GM19372 (cell line): ENCODE measurements around the gene ZCCHC14.
A peak's percentile ranks its signal among the peaks of the same experiment; 100 is the strongest.

Experiments used
- ATAC-seq: cut with Tn5 transposase; IDR thresholded peaks from one replicate; pipeline ENCODE4 v1.9.1; 2021; ENCODE audit warnings: mild to moderate bottlenecking, low read depth, moderate library complexity; ENCODE audit not compliant: unreplicated experiment

The ZCCHC14 gene

DNA sequence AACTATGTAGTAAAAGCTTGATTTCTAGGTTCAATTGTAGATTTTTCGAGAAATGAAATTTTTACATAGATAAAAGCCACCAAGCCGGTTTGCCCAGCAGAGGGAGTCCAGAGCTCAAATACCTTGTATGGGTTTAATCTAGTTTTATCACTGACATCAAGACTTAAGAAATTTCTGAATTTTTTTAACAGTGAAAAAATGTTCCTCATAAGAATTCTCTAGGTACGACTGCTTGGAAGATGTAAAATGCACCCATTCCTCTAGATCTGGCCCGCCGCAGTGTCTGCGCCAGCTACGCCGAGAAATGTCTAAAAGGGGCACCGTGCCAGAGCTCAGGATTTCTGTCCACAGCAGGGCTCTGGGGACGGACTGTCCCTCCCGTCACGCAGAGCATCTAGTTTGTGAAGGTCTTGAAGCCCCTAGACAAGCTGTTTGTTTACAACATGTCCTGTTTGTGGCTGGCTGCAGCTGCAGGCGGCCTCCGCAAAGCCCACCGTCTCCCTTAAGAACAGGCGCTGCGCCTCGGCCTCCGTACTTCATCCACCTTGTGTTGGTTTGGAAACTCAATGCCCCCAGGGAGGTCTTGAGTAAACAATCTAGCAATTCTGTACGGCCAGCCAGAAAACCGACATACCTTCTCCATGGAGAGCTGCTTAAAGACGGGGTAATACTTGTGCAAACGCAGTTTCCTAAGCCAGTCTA lies 75.8 kb downstream of the ZCCHC14 start:
- no peak for ATAC-seq

DNA sequence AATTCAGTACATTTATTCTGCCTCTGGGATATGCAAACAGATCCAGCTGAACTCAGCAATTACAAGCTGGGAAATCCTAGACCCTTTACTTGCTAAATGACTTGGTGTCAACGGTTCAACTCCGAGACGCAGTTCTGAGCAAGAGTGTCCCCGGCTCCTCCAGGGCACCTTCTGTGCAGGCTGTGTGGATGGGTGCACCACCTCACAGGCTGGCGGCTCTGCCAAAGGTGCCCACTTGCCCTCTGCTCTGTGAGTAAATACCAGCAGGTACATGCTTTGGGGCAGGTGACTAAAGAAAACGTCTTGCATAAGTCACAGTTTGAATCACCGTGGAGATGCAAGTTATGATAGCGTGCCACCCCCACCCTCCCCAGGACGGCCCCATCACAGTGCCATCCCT lies 77.4 kb downstream of the ZCCHC14 start:
- ATAC-seq: no peak

DNA sequence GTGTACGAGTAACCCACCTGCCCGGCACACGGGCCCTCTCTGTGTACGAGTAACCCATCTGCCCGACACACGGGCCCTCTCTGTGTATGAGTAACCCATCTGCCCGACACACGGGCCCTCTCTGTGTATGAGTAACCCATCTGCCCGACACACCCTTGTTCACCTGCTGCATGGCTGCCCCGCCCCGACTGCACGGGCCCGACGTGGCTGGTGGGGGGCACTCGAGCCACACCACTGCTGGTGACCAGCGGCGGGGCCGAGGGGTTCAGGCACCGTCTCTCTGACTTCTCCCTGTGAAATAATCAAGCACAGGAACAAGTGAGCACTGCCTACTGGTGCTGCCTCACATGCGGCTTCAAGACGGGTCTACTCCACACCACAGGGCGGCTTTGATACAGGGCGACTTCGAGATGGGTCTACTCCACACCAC lies 78.6 kb downstream of the ZCCHC14 start:
- no peak for ATAC-seq

DNA sequence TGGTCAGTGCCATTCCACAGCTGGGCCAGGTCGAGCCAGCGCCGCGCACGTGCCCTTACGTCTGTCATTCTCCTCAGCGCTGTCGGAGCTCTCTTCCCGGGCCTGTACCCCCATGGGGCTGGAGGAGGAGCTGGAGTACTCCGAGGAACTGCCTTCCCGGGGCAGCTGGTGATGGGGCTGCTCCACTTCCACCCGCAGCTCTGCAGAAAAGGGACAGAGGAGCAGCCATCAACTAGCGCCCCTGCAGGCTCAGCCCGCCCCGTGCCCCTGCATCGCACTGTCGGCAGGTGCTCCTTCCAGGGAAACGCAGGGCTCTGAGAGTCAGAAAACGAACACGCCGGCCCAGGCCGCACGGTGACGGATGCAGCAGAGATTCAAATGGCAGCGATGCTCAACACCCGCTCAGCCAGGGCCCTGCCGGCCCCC lies 79.8 kb downstream of the ZCCHC14 start:
- ATAC-seq: no peak

DNA sequence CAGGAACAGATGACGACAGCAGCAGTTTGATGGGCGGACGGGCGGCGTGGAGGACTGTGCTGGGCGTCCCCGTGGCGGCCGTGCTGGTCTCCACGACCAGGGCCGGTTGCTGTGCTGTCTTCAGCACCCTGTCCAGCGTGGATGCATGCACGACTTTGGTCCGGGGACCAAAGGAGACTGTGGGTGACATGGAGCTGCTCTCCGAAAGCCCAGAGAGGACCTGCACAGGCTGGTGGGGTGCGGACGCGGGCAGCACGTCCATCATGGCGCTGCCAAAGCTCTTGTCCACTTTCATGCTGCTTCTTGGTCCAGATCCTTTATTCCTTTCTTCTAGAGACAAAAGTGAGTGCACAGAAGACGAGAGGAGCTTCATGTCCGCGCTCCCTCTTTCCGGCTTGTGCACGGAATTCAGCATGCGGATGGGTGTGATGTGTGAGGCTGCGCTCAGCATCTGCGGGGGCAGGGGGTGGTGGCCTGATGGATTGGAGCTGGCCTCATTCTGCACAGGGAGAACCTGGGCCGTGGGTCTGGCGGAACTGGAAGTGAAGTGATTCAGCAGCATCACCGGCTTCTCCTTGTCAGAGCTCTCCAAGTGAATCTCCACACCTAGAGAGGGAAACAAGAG lies 80.3 kb downstream of the ZCCHC14 start:
- ATAC-seq: no peak

DNA sequence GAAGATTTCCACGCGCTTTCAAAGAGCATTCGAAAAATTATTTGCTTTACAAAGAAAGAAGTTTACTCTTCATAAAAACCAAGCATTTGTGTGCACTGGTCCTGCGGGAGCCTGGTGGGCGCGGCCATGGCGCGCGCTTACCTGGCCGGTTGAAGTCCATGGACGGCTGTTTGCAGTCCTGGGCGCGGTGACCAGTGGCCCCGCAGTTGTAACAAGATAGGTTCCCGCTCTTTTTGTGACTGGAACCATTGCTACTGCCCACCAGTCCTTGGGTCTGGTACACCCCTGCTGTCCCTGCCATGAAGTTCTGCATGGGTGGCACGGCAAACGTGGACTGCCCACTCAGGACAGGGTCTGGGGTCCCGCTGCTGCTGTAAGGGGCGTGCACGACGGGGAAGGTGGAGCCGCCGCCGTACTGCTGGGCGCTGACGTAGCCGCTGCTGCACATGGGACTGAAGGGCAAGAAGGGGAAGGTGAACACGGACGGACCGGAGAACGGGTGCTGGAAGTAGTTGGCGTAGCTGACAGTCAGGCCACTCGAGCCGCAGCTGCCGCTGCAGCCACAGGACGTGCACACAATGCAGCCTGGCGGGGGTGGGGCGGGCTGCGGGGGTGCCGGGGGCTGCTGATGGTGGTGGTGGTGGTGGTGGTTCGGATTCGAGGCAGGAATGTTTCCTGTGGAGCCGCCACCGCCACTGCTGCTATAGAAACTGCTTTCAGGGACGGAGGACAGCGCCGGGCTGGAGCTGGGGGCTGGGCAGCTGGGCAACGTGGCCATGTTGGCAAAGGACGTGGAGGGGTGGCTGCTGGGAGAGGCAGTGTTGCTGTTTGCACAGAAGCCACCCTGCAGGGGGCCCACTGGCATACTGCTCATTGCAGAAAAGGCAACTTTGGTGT lies 81.2 kb downstream of the ZCCHC14 start:
- no peak for ATAC-seq

DNA sequence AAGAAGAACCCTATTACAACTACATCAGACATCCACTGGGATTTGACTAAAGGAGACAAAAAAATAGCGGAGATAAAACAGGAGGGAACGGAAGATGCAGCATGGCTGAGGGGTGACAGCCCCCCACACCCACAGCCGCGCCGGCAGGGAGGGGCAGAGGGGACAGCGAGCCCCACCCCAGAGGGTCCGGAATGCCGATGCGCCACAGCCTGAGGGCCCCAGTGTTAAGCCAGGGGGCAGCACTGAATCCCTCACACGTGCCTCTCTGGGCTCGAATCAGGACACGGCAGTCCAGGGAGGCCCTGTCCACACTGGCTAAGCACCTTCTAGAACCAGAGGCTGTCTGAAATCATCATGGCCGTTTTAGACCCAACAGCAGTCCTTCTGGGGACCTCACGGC lies 81.9 kb downstream of the ZCCHC14 start:
- ATAC-seq: no peak

DNA sequence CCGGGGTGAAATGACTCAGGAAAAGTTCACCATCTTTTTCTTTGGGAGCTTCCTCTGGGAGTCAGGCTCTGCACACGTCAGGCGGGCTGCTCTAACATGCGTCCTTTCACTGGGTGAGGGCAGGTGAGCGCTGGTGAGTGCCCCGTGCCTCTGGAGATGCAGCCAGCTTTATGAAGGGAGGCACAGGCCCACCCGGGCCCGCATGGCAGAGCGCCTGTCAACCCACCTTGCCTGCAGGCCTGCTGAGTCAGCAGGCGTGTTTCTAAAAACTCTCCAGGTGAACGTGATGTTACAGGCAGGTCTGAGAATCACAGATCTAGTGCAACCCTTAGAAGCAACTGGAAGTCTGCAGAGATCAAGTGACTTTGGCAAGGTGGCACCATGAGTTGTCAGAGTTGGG lies 82.3 kb downstream of the ZCCHC14 start:
- no peak for ATAC-seq

DNA sequence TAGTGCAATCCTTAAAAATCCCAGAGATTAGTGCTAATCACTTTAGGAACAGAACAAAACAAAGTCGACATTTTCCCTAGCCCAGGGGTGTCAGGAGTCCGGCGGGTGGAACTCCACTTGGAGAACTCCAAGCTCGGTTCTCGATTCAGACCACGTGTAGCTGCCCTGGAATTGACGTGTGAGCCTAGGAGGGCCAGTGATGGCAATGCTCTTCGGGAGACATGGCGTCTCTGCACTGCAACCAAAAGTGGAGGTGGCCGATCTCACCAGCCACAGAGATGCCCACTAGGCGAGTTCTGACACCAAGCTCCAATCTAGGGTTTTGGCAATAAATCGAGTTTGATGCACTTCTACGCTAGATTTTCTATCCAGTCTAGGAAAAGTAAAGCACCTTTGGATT lies 83.0 kb downstream of the ZCCHC14 start:
- no peak for ATAC-seq

DNA sequence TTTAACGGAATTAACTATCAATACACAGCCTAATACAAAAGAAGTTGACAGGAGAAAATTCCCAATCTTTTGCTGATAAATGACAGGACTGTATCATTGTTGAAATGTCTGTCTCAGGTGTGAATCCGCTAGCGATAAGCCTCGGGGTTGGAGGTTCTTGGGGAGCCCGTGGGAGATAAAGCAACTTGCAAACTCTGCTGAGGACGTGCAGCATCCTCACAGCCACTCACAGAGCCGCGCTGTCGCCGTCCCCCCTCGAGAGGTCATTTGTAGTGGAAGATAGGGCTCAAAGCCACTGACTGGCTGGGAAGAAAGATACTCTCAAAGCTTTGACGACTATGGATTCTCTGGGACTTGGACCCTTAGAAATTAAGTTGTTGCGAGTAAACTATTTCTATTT lies 83.7 kb downstream of the ZCCHC14 start:
- no peak for ATAC-seq

DNA sequence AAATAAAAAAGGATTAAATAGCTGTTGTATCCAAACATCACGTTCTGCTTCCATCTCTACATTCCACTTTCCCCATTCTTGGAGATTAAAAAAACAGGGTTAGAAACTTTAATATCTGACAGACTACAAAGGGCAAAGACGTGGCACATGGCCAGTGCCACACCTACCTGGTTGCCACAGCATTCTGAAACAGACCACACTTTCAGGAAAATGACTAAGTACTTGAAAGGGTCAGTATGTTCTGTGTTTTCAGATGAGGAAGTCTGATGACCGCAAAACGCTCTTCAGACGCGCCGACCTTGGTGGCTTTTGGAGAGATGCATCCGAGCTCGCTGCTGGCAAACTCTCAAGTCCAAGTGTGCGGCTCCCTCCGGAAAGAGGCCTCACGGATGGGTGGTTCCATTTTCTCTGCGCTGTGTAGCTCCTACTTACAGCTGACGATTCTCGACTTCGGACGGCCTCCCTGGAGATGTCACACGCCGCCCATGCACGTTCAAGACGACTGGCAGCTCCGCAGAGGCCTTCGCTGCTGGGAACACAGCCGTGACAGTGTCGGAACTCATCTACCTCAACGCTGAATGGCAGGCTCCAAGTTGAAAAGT lies 85.2 kb downstream of the ZCCHC14 start:
- ATAC-seq: no peak

DNA sequence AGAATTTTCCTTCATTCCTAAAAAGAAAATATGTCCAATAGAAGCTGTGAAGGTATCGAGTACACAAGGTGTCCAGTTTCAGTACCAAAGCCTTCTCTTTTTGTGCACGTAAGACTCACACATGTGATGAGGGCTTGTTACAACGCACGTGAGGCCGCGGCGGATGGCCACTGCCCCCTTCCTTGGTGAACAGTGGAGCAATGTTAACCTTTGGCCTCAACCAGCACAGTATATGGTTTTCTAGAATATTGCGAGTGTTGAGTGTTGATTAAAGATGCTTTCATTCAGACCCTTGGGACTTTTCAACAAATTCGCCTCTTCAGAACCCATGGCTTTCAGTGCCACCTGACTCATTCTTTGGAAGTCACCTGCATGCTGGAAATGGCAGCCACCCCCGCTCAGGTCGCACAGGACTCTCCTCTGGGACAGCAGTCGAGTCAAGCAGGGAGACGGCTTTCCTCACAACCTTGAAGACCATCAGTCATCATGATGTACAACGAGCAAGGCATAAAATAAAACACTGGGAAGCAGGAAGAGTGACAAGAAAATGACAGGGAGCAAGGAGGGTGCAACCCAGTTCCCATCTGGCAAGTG lies 86.2 kb downstream of the ZCCHC14 start:
- no peak for ATAC-seq

DNA sequence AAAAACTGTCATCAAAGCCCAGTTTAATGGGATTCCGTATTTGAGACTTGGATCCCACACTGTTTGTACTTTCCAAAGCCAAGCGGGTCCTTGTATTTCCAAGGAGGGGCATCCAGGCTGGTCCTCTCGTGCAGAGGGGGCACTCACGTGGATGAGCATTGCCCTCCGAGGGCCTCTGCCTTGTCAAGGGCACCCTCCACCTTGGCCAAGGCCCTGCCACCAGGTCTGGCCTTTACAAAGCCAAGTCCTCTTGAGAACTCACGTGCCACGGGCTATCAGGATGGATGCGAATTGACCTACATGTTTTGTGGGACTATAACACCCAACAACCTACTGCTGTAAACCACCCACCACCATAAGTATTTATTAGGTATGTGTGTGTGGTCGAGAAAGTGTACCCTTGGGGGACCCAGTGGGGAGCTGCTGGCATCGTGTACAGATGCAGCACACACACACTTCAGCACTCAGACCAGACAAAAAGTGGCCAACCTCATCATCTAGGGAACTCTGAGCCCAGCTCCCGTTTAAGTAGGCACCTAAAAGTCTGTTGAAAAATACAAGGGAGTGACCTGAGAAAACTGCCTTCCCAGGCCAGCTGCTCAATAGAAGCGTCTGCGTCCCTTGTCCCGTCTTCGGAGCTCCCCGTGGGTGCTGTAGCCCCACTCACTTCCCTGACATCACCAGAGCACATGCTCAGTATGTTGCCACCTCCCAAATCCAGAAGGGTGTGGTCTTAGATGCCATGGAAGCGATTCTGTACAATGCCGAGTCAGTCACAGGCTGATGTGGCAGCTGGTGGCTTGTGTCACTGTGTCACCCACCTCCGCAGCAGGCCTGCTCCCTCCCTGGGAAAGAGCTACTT lies 87.8 kb downstream of the ZCCHC14 start:
- no peak for ATAC-seq

DNA sequence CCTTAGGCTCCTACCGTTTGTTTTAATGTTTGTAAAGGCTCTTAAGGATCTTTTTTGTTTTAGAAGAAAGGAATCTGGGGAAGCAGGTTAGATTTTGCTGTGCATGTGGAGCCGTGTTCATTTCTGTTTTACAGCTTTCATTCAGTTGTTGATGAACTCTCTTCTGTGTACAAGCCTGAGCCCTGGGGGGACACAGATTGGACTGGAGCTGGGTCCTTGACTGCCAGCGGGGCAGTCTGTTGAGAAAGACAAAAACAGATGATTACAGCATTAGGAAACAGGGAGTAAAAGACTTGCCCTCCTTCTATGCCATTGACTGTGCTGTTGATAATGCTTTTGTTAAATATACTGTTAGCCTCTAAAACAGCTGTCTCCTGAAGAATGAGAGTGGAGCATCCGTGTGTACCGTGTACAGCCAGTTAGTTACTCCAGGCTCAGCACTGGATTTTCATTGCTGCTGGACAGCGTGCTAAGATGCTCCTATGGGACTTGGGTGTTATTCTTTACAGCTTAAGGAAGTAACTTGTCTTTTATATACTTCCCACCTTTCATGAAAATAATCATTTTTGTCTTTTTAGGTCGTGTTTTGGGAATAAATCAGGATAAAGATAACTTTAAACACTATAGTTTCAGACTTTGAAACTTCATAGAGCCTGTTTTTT lies 97.5 kb downstream of the ZCCHC14 start:
- no peak for ATAC-seq

DNA sequence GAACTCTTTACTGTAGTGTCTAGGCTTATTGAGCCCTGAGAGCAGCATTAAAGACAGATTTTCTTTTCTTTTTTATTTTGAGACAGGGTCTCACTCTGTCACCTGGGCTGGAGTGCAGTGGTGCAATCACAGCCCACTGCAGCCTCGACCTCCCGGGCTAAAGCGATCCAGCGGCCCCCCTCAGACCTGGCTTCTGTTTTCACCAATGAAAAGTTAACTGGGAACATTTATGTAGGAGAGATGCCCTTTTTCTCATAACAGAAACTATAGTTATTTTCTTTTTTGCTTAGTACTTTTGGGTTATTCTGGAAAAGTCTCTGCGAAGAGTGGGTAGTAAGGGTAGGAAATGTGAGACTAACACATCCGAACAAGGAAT lies 99.2 kb downstream of the ZCCHC14 start:
- no peak for ATAC-seq

DNA sequence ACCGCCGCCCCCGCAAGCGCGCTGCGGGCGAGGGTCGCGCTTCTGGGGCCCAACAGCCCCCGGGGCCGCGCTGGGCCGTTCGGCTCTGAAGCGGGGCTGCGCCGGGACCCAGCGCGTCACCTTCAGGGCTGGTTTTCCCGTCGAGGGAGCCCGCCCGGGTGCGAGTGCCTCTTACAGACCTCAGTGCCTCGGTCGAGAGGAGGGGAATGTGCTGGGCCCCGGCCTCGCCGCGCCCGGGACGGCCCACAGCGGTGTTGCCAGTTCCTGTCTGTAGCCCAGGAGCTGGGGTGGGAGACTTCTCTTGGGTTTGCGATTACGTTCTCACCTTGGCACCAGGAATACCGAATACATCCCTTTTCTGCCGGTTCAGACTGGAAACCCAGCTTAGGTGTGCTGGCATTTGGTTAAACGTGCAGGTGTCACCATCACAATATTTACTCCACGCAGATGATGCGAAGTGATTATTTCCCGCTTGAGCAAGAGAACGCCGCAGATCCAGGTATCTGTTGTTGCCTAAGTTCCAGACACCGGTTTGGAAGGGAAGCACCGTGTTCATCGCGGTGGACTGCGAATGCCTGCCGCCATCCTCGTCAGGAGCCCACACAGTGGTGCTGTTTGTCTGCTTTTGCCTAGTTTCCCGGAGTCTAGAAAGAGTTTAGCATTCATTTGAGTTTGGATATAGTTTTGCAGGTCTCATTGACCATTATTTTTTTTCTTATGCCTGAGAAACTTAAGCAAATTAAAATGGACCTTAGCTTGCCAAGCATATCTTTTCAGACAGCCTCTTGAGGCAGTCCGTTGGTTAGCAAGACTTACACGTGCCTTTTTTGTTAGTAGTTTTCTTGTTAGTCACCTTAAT lies 99.8 kb downstream of the ZCCHC14 start:
- ATAC-seq: no peak

DNA sequence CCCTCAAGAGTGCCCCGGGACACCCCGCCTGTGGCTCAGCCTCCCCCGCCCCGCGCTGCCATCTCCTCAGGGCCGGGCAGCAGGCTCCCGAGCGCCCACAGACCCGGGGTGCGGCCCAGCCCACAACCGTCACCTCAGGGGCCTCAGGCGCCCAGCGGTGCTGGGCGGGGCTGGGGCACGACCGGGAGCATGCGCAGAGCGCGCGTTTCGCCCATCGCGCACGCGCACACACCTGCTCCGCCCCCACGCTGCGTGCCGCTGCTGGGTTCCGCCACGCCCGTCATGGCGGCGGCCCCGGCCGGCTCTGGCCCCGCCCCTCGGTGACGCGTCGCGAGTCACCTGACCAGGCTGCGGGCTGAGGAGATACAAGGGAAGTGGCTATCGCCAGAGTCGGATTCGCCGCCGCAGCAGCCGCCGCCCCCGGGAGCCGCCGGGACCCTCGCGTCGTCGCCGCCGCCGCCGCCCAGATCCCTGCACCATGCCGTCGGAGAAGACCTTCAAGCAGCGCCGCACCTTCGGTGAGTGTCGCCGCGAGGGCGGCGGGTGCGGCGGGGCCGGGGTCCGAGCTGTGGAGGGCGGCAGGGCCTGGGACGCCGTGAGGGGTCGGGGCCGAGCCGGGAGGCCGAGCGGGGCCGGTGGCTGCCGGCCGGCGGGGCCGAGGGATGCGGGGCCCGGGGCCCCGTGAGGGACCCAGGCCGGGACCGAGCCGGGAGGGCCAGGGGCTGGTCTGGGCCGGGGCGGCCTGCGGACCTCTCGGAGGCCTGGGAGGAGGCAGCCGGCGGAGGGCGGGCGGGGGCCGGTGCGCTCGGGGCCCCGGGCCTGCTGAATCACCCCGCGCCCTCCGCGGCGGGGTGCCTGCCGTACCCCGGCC lies 100.6 kb downstream of the ZCCHC14 start, which contains the start of gene MAP1LC3B:
TSS of gene MAP1LC3B (plus strand) at position 387 of the 871 bp plus-strand sequence. CDS start at position 479, 92 bp downstream.
- peak; percentile 68 for ATAC-seq
